Measurements from ENCODE around the gene CNPY3.

- TF ChIP-seq CTCF (IDR thresholded peaks at IDR 0.05), result no peak
- TF ChIP-seq POLR2A (IDR thresholded peaks at IDR 0.05), result no peak
Measured at GRCh38 chr6:42909835-42910234, 19.4 kb upstream of the CNPY3 start.

All from Peyer's patch (tissue), 4 donors.